Esophagus muscularis mucosa (tissue), 4 donors: ENCODE data around the gene PEPD. TPM values are rescaled to one million over a fixed set of nuclear protein-coding genes. Genes with fewer than 3 reads are reported as not detected.

Source experiments
- DNase-seq: peaks from one replicate; pipeline ENCODE4 v3.0.0-alpha.2; 2017; ENCODE audit errors: extremely low spot score
- H3K27ac ChIP-seq, 4 donors: fragments of 200-600 bp; sonication (generic); replicated peaks in 1 of 4; 1 replicate in 3 of 4; 2 replicates in 1 of 4; pipeline ENCODE4 v1.5.1; 2016 to 2019; ENCODE audit warnings: mild to moderate bottlenecking in 1 of 4
- H3K27me3 ChIP-seq, 4 donors: fragments of 200-600 bp; sonication (generic); one replicate each; pipeline versions ENCODE4 v1.5.1 to v1.6.0; 2016 to 2019
- H3K36me3 ChIP-seq, 4 donors: fragments of 200-600 bp; sonication (generic); one replicate each; pipeline ENCODE4 v1.5.1; 2016 to 2019
- H3K4me1 ChIP-seq, 4 donors: fragments of 200-600 bp; sonication (generic); one replicate each; pipeline ENCODE4 v1.5.1; 2016 to 2019
- H3K4me3 ChIP-seq, 4 donors: fragments of 200-600 bp; sonication (generic); 1 replicate in 2 of 4; 2 replicates in 2 of 4; pipeline ENCODE4 v1.5.1; 2016 to 2019; ENCODE audit warnings: mild to moderate bottlenecking in 4 of 4, moderate library complexity in 1 of 4
- H3K9me3 ChIP-seq, 4 donors: fragments of 200-600 bp; sonication (generic); 1 replicate in 3 of 4; 2 replicates in 1 of 4; pipeline ENCODE4 v1.5.1; 2016 to 2019
- CTCF ChIP-seq, 3 experiments: fragments of 200-600 bp in 2 of 3; fragments of 450-650 bp in 1 of 3; sonication (generic) in 2 of 3; IDR thresholded peaks; one replicate each; pipeline ENCODE4 v1.5.1; 2017 to 2019; ENCODE audit warnings: antibody characterized with exemption in 3 of 3, mild to moderate bottlenecking in 2 of 3, moderate library complexity in 1 of 3
- EP300 ChIP-seq: sonication (generic); formaldehyde crosslinking; IDR thresholded peaks from one replicate; pipeline ENCODE4 v1.6.1; 2017; ENCODE audit warnings: antibody characterized with exemption
- POLR2A ChIP-seq: fragments of 450-650 bp; IDR thresholded peaks from one replicate; pipeline ENCODE4 v1.6.1; 2017; ENCODE audit warnings: antibody characterized with exemption, moderate library complexity, mild to moderate bottlenecking, low read depth
- POLR2AphosphoS5 ChIP-seq, 2 donors: sonication (generic); formaldehyde crosslinking; IDR thresholded peaks; one replicate each; pipeline ENCODE4 v1.6.1; 2017; ENCODE audit warnings: antibody characterized with exemption in 2 of 2
- WGBS: methylation state at CpG from one replicate; pipeline ENCODE4 v1.1.5; 2018; 5-methylcytosine and 5-hydroxymethylcytosine counted together
- intact Hi-C: fragments of 100-400 bp; cut with DNase I; formaldehyde crosslinking; loops from one replicate; pipeline ENCODE4 v1.15.1; 2023
- total RNA-seq, 4 donors: library from RNA; depleted of rRNA; stranded (reverse); fragments of >200 nt; gene quantifications; one replicate each; pipeline versions ENCODE4 v1.1.0 to v1.2.1, GENCODE V29; 2016

PEPD gene
- total RNA-seq, 4 donors from 2014 or later, result 59.8 to 90.9 (median 73.0) TPM

- TF ChIP-seq CTCF (IDR thresholded peaks at IDR 0.05), result no peak
- no peak for TF ChIP-seq EP300
- no peak for TF ChIP-seq POLR2AphosphoS5 (IDR thresholded peaks at IDR 0.05)
- TF ChIP-seq POLR2A, result no peak
These were observed 19.1 kb downstream of the PEPD start for GRCh38 chr19:33502521-33502920.

GRCh38 chr19:33501693-33502356 is 19.8 kb downstream of the PEPD start:
- Histone ChIP-seq H3K4me1 (no peaks in the 10 kb centered on the region), H3K27me3 (no peaks in the 10 kb centered on the region), H3K9me3 (no peaks in the 10 kb centered on the region), H3K27ac (no peak overlapping the region), H3K36me3 (peaks cover 16 to 82% (median 55%) of the 10 kb centered on the region in 4 donors), H3K4me3 (no peak overlapping the region)
- intact Hi-C loops, result no loop called here
- 85% methylated on average over 5 of the region's 8 CpGs for WGBS
- no peak for DNase-seq
- no peak for TF ChIP-seq POLR2AphosphoS5 (IDR thresholded peaks at IDR 0.05)
- no peak for TF ChIP-seq EP300
- no peak for TF ChIP-seq POLR2A
- TF ChIP-seq CTCF (IDR thresholded peaks at IDR 0.05), result no peak

More at GRCh38 chr19:33502521-33502920, 19.1 kb downstream of the PEPD start:
- no peak overlapping the region for H3K27ac ChIP-seq
- peaks cover 0 to 4% (median 0%) of the 10 kb centered on the region in 4 donors for H3K4me1 ChIP-seq
- H3K27me3 ChIP-seq, result no peaks in the 10 kb centered on the region
- H3K4me3 ChIP-seq, result no peak overlapping the region
- peaks cover 16 to 75% (median 49%) of the 10 kb centered on the region in 4 donors for H3K36me3 ChIP-seq
- intact Hi-C loops, result no loop called here
- WGBS, result 91% methylated on average over 4 of the region's 4 CpGs
- no peak for DNase-seq
- no peaks in the 10 kb centered on the region for H3K9me3 ChIP-seq

GRCh38 chr19:33500991-33501390 is 20.6 kb downstream of the PEPD start:
- no peak for TF ChIP-seq POLR2AphosphoS5 (IDR thresholded peaks at IDR 0.05)
- no peak for TF ChIP-seq POLR2A
- TF ChIP-seq EP300, result no peak
- no peak for TF ChIP-seq CTCF (IDR thresholded peaks at IDR 0.05)
- no peak for DNase-seq
- Histone ChIP-seq H3K36me3 (peaks cover 16 to 90% (median 61%) of the 10 kb centered on the region in 4 donors), H3K27me3 (no peaks in the 10 kb centered on the region), H3K27ac (no peak overlapping the region), H3K4me1 (no peaks in the 10 kb centered on the region), H3K4me3 (no peak overlapping the region), H3K9me3 (no peaks in the 10 kb centered on the region)
- 88% methylated on average over 2 of the region's 8 CpGs for WGBS
- intact Hi-C loops, result no loop called here

- H3K27me3 ChIP-seq, result no peaks in the 10 kb centered on the region
- H3K4me3 ChIP-seq, result no peak overlapping the region
- H3K27ac ChIP-seq, result no peak overlapping the region
- no peaks in the 10 kb centered on the region for H3K4me1 ChIP-seq
- intact Hi-C loops, result no loop called here
- H3K9me3 ChIP-seq, result no peaks in the 10 kb centered on the region
- 92% methylated on average over 6 of the region's 13 CpGs for WGBS
- no peak for TF ChIP-seq CTCF (IDR thresholded peaks at IDR 0.05)
- no peak for TF ChIP-seq POLR2AphosphoS5 (IDR thresholded peaks at IDR 0.05)
- TF ChIP-seq POLR2A, result no peak
- TF ChIP-seq EP300, result no peak
- peaks cover 16 to 94% (median 61%) of the 10 kb centered on the region in 4 donors for H3K36me3 ChIP-seq
- DNase-seq, result no peak
These were observed 21.0 kb downstream of the PEPD start for GRCh38 chr19:33500586-33500985.
